RWPE1 (cell line): ENCODE data around the gene LDHB.
"Not testable (repeated sequence)": the region's sequence is repeated elsewhere in the genome, so short reads cannot be mapped to it uniquely, and the experiment has no call there.

ENCODE experiments used
- CTCF ChIA-PET: fragments of 350-600 bp; sonication (Branson Sonifier 250); formaldehyde crosslinking; extraction: SDS; loops from one replicate; lab custom pipeline; 2021; lab: Yijun Ruan, JAX
- POLR2A ChIA-PET: fragments of 400-600 bp; formaldehyde crosslinking; extraction: SDS; loops from one replicate; lab custom pipeline; 2020; ENCODE audit warnings: antibody characterized with exemption; ENCODE audit not compliant: low non-redundant PET; lab: Yijun Ruan, JAX
- DNase-seq: peaks from one replicate; pipeline ENCODE4 v3.0.0; 2012; ENCODE audit warnings: low spot score
- H3K27ac ChIP-seq: fragments of 450-650 bp; 2 replicates; pipeline ENCODE4 v1.5.1; 2017
- CTCF ChIP-seq: fragments of 450-650 bp; conservative IDR thresholded peaks from 2 replicates; pipeline ENCODE4 v1.5.1; 2017; ENCODE audit warnings: low read depth, mild to moderate bottlenecking

Gene LDHB

DNA sequence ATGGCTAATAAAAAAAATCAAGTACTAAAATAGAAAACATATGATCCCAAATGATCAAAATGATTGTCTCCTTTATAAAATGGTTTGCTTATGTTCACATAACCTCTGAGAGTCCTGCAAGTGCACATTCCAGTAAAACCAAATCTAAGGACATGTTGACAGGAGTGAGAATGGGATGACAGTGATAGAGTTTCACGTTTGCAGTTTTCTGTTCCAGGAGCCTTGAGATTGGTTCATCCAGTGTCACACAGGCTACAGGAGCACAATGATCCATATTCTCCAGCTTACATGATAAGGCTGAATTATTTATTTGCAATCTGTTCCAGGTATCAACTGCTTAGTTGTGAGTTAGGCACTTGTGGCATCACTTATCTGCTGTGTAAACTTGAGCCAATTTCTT, 51.5 kb downstream of the LDHB start:
- no peak for DNase-seq
- CTCF ChIA-PET: no interaction called here

GRCh38 chr12:21604245-21605101, 53.2 kb downstream of the LDHB start, which contains the start of gene GYS2:
Gene GYS2 (minus strand): TSS chr12:21604847. CDS start chr12:21604592, 255 bp downstream.
- ChIA-PET CTCF (interaction anchor here (0.8 kb wide), 1 partner anchor 76 kb away, joined by 3 read pairs; no protein-coding TSS in a partner anchor), POLR2A (no interaction called here)
- no peak for TF ChIP-seq CTCF

More for the DNA sequence above, 51.5 kb downstream of the LDHB start:
- POLR2A ChIA-PET: no interaction called here
- TF ChIP-seq CTCF: no peak
- no peak overlapping the region for H3K27ac ChIP-seq

DNA sequence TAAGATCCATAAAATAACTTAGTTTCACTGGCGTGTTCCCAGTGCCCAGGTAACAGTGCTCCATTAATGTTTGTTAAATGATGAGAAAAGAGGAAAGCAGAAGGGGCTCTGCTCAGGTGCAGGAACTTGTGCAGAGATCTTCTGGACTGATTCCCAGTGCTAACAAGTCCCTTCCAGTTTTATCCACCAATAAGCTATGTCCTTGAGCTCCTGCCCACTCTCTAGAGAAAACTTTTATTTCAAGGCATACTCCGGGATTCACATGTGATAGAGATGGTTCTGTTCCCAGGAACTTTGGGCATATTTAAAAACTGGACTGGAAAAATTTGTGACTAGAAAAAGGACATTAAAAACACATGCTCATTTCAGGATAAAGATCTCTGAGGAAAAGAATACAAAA, 54.9 kb downstream of the LDHB start:
- H3K27ac ChIP-seq: no peak overlapping the region
- ChIA-PET CTCF (no interaction called here), POLR2A (no interaction called here)
- no peak for TF ChIP-seq CTCF
- no peak for DNase-seq

More at GRCh38 chr12:21604245-21605101, 53.2 kb downstream of the LDHB start, which contains the start of gene GYS2:
- no peak within 1 kb of the TSS for H3K27ac ChIP-seq
- DNase-seq: no peak

GRCh38 chr12:21600196-21600595, 57.4 kb downstream of the LDHB start:
- POLR2A ChIA-PET: no interaction called here
- CTCF ChIA-PET: no interaction called here
- no peak for TF ChIP-seq CTCF

GRCh38 chr12:21599143-21599999, 58.3 kb downstream of the LDHB start:
- POLR2A ChIA-PET: no interaction called here
- no peak overlapping the region for H3K27ac ChIP-seq
- DNase-seq: no peak
- TF ChIP-seq CTCF: no peak
- CTCF ChIA-PET: no interaction called here

More at GRCh38 chr12:21600196-21600595, 57.4 kb downstream of the LDHB start:
- no peak overlapping the region for H3K27ac ChIP-seq
- no peak for DNase-seq

- POLR2A ChIA-PET: no interaction called here
- no peak for DNase-seq
- H3K27ac ChIP-seq: no peak overlapping the region
- CTCF ChIA-PET: interaction anchor here (0.7 kb wide), 1 partner anchor 99 kb away, joined by 3 read pairs; no protein-coding TSS in a partner anchor
- TF ChIP-seq CTCF: no peak
Observed at GRCh38 chr12:21598651-21599050, 59.0 kb downstream of the LDHB start.

GRCh38 chr12:21595356-21595755, 62.3 kb downstream of the LDHB start:
- CTCF ChIA-PET, DNase-seq, POLR2A ChIA-PET, H3K27ac ChIP-seq: not testable (repeated sequence)
